Mucosa of descending colon (tissue), 3 donors: ENCODE data around the gene POLRMT. TPM values are rescaled to one million over a fixed set of nuclear protein-coding genes. Genes with fewer than 3 reads are reported as not detected.

Source experiments
- ATAC-seq: fragments of 200-7000 bp; cut with Tn5 transposase; one replicate; pipeline ENCODE4 v1.9.1; 2020; ENCODE audit warnings: mild to moderate bottlenecking, moderate library complexity
- DNase-seq, 3 donors: peaks; one replicate each; pipeline ENCODE4 v3.0.0-alpha.2; 2020
- H3K36me3 ChIP-seq: fragments of 200-600 bp; one replicate; pipeline ENCODE4 v1.8.0; 2021; ENCODE audit warnings: low read depth, mild to moderate bottlenecking
- H3K4me1 ChIP-seq: fragments of 200-600 bp; one replicate; pipeline ENCODE4 v1.8.0; 2021; ENCODE audit warnings: low read depth, mild to moderate bottlenecking
- H3K4me3 ChIP-seq: fragments of 200-600 bp; one replicate; pipeline ENCODE4 v1.8.0; 2021; ENCODE audit warnings: mild to moderate bottlenecking
- H3K9me3 ChIP-seq: fragments of 200-600 bp; one replicate; pipeline ENCODE4 v1.8.0; 2021; ENCODE audit warnings: mild to moderate bottlenecking
- CTCF ChIP-seq: fragments of 200-600 bp; IDR thresholded peaks from one replicate; pipeline ENCODE4 v1.8.0; 2022; ENCODE audit warnings: antibody characterized with exemption, mild to moderate bottlenecking
- intact Hi-C, 2 donors: fragments of 100-400 bp; cut with DNase I in 1 of 2; cut with micrococcal nuclease in 1 of 2; formaldehyde crosslinking; loops; one replicate each; pipeline versions ENCODE4 v1.11.0 to v1.11.1; 2022; cut with DNase I, micrococcal nuclease
- total RNA-seq, 3 donors: library from RNA; stranded (reverse); fragmentation: NEBNext Ultra II Directional in 2 of 3; extraction: Animal tissue kit (Norgen Biotek cat#: 25700) in 2 of 3; gene quantifications; one replicate each; pipeline versions ENCODE4 v1.2.1 to v1.2.4, GENCODE V29; 2021 to 2023
- donor health status: DM: no; HTN: no; CAD: no; lungs with moderate emphysema.
- donor health status: DM: no; HTN: no; CAD: no.
- donor health status: DM: no; HTN: yes; CAD: no.

POLRMT gene
- total RNA-seq, 3 donors from 2014 or later = 48.3 to 61.1 (median 51.1) TPM

GRCh38 chr19:644789-645188, 11.5 kb upstream of the POLRMT start:
- peaks cover 7% of the 10 kb centered on the region for H3K36me3 ChIP-seq
- DNase-seq (no peak), ATAC-seq (no peak)
- no peak for TF ChIP-seq CTCF
- H3K9me3 ChIP-seq = no peaks in the 10 kb centered on the region
- peaks cover 7% of the 10 kb centered on the region for H3K4me1 ChIP-seq
- H3K4me3 ChIP-seq = no peak overlapping the region
- intact Hi-C loops = no loop called here

- intact Hi-C loops = no loop called here
- H3K4me3 ChIP-seq = no peak overlapping the region
- H3K36me3 ChIP-seq = peaks cover 7% of the 10 kb centered on the region
- no peak for ATAC-seq
- H3K4me1 ChIP-seq = peaks cover 9% of the 10 kb centered on the region
- H3K9me3 ChIP-seq = no peaks in the 10 kb centered on the region
- no peak for DNase-seq
- no peak for TF ChIP-seq CTCF
Observed at GRCh38 chr19:644363-644762, 11.0 kb upstream of the POLRMT start.

GRCh38 chr19:643736-644135, 10.4 kb upstream of the POLRMT start:
- ATAC-seq (no peak), DNase-seq (no peak)
- intact Hi-C loops = no loop called here
- peaks cover 15% of the 10 kb centered on the region for H3K4me1 ChIP-seq
- H3K4me3 ChIP-seq = no peak overlapping the region
- TF ChIP-seq CTCF = no peak
- peaks cover 6% of the 10 kb centered on the region for H3K36me3 ChIP-seq
- H3K9me3 ChIP-seq = no peaks in the 10 kb centered on the region

- Histone ChIP-seq H3K36me3 (peaks cover 3% of the 10 kb centered on the region), H3K9me3 (no peaks in the 10 kb centered on the region), H3K4me1 (peaks cover 17% of the 10 kb centered on the region), H3K4me3 (no peak overlapping the region)
- TF ChIP-seq CTCF = no peak
- intact Hi-C loops = no loop called here
- DNase-seq = no peak
- no peak for ATAC-seq
Observed at GRCh38 chr19:642767-643727, 9.7 kb upstream of the POLRMT start.

- intact Hi-C loops = no loop called here
- no peak for ATAC-seq
Observed at GRCh38 chr19:641702-642101, 8.4 kb upstream of the POLRMT start.

More at GRCh38 chr19:641702-642101, 8.4 kb upstream of the POLRMT start:
- Histone ChIP-seq H3K36me3 (no peaks in the 10 kb centered on the region), H3K4me1 (peaks cover 17% of the 10 kb centered on the region), H3K4me3 (no peak overlapping the region), H3K9me3 (no peaks in the 10 kb centered on the region)
- DNase-seq = no peak
- TF ChIP-seq CTCF = no peak
